Prostate gland (tissue), 2 donors: ENCODE data around the gene EID2B.

Experiments used
- CTCF ChIP-seq, 4 experiments: fragments of 200-600 bp in 2 of 4; fragments of 450-650 bp in 2 of 4; sonication (generic) in 2 of 4; IDR thresholded peaks; 1 replicate in 3 of 4; 2 replicates in 1 of 4; pipeline ENCODE4 v1.5.1; 2016 to 2019; ENCODE audit warnings: antibody characterized with exemption in 4 of 4, mild to moderate bottlenecking in 2 of 4, moderate library complexity in 2 of 4
- POLR2A ChIP-seq: fragments of 450-650 bp; IDR thresholded peaks from one replicate; pipeline ENCODE4 v1.6.1; 2016; ENCODE audit warnings: antibody characterized with exemption, mild to moderate bottlenecking

GRCh38 chr19:39489756-39490155 is 42.9 kb downstream of the EID2B start:
- no peak for TF ChIP-seq POLR2A
- TF ChIP-seq CTCF (IDR thresholded peaks at IDR 0.05), result no peak
